Stimulated activated CD4-positive, alpha-beta T cell treated with anti-CD3 and anti-CD28 coated beads, Interleukin-1b, Interleukin-23, amount 100 ng/mL, for 4 hours (primary cell): ENCODE data around the gene SPATA21.

Experiments used
- DNase-seq, 2 donors: peaks; one replicate each; pipeline ENCODE4 v3.0.0-alpha.2; 2020; ENCODE audit warnings: low read depth in 2 of 2

The SPATA21 gene

DNA sequence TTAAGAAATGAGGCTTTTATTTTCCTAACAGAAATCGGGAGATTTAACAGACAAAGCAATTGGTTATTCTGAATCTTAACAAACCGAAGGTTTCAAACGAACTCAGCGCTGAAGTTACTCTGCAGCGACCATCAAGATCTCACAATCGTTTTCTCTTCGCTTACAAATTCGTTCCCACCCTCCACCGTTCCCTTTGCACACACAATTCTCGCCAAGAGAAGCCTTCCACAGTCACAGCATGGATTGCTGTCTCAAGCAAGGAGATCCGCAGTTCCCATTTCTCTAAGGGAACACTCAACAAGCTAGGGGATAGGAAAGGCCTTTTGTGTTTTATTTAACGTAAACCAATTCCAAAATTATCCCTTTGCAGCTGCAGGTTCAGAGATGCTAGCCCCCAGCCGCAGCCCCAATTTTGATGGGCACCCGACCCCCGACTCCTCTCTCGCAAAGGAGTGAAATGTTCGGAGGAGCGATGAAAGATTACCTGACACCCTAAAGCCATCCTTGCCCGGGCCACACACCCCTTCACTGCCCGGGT, 85.7 kb downstream of the SPATA21 start:
- no peak for DNase-seq

GRCh38 chr1:16349847-16350406, 87.3 kb downstream of the SPATA21 start:
- no peak for DNase-seq
